ENCODE measurements around the gene TRPM8. TPM values are rescaled to one million over a fixed set of nuclear protein-coding genes. Genes with fewer than 3 reads are reported as not detected.

The TRPM8 gene
- polyA plus RNA-seq, 4 donors, result 0.18 TPM; not detected in 3

DNA sequence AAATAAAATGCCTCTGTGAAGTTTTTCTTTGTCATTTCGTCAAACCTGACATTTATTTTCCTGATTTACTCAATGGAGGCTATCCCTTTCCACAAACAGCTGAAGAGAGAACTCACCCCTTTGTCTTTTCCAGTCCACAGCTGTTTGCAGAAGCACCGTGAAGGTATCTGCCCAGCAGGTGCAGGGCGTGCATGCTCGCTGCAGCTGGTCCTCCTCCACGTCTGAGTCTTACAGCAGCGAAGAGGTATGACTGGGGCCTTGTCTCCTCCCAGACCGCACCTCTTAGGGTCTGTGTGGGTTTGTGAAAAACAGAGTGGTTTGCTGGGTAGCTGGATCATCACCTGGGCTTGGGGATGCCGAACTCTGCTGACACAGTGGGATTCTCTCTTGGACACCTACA lies 143.1 kb downstream of the TRPM8 start:
- Histone ChIP-seq H3K4me3 (ENCODE audit: low read depth in 1 of 3, low read length in 3 of 3) (no peak overlapping the region), H3K9me3 (ENCODE audit: control insufficient read depth in 2 of 2, insufficient read depth in 1 of 2, low read depth in 1 of 2, low read length in 1 of 2) (no peaks in the 10 kb centered on the region), H3K27me3 (ENCODE audit: control insufficient read depth in 3 of 3, insufficient read depth in 3 of 3, low read length in 3 of 3) (peaks cover 0 to 14% (median 0%) of the 10 kb centered on the region in 3 donors), H3K4me1 (ENCODE audit: control insufficient read depth in 3 of 3, insufficient read depth in 2 of 3, low read depth in 1 of 3, low read length in 2 of 3) (no peaks in the 10 kb centered on the region), H3K27ac (ENCODE audit: low read depth in 1 of 3, low read length in 2 of 3) (no peak overlapping the region), H3K36me3 (ENCODE audit: control insufficient read depth in 3 of 3, insufficient read depth in 2 of 3, low read depth in 1 of 3, low read length in 3 of 3) (no peaks in the 10 kb centered on the region)
- 53 to 75% (median 68%) methylated on average over 8 of the region's 8 CpGs for WGBS, 3 donors
- DNase-seq (no peak), FAIRE-seq (no peak)

DNA sequence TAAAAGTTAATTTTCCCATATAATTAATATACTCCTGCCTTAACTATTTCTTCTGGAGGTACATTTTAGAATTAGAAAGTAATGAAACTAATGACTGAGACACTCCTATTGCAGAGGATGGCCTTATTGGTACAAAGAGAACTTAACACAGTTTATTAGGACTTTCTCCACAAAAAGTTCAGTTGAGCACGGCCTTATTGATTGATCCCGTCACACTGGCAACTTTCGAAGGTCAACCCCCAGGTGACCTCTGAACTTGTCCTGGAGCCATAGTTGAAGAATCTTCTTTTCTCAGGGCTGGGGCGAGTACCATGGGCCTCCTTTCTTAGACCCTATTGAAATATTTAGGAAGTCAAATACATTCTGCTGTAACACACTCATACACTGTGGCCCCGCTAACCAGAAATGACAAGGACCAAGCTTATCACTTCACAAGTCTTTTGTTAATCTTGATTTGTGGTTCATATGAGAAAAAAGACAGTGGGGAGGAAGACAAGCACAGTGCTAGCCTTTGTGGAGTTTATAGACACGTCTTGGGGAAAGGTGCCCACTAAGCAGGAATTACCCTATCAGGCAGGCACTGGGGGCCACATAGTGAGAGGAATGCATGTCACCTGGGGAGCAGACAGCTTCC lies 144.6 kb downstream of the TRPM8 start:
- no peaks in the 10 kb centered on the region for H3K4me1 ChIP-seq (ENCODE audit: control insufficient read depth in 3 of 3, insufficient read depth in 2 of 3, low read depth in 1 of 3, low read length in 2 of 3)
- no peaks in the 10 kb centered on the region for H3K9me3 ChIP-seq (ENCODE audit: control insufficient read depth in 2 of 2, insufficient read depth in 1 of 2, low read depth in 1 of 2, low read length in 1 of 2)
- no peak overlapping the region for H3K4me3 ChIP-seq (ENCODE audit: low read depth in 1 of 3, low read length in 3 of 3)
- H3K36me3 ChIP-seq (ENCODE audit: control insufficient read depth in 3 of 3, insufficient read depth in 2 of 3, low read depth in 1 of 3, low read length in 3 of 3), result no peaks in the 10 kb centered on the region
- DNase-seq (no peak), FAIRE-seq (no peak)
- peaks cover 0 to 14% (median 0%) of the 10 kb centered on the region in 3 donors for H3K27me3 ChIP-seq (ENCODE audit: control insufficient read depth in 3 of 3, insufficient read depth in 3 of 3, low read length in 3 of 3)
- H3K27ac ChIP-seq (ENCODE audit: low read depth in 1 of 3, low read length in 2 of 3), result no peak overlapping the region
- 75 to 88% (median 77%) methylated on average over 6 of the region's 6 CpGs for WGBS, 3 donors

DNA sequence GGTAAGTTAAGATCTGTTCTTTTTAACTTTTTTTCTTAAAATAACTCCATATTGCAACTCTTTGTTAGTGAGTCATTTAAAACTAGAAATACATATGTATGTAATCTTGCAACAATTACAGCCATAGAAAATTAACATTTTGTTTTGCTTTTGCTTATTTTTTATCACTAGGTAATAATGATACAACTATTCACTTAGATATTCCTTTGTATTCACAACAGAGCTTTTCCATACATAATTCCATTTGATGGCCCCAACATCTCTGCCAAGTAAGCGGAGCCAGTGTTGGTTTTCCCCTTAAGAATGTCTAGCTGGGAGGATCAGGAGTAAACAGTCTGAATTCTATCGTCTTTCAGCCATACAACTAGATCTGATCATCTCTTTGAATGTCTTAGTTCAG lies 149.4 kb downstream of the TRPM8 start:
- WGBS, 3 donors, result 75 to 88% (median 80%) methylated on average over 2 of the region's 2 CpGs
- no peak for DNase-seq
- Histone ChIP-seq H3K9me3 (ENCODE audit: control insufficient read depth in 2 of 2, insufficient read depth in 1 of 2, low read depth in 1 of 2, low read length in 1 of 2) (peaks cover 0 to 5% of the 10 kb centered on the region in 2 donors), H3K4me3 (ENCODE audit: low read depth in 1 of 3, low read length in 3 of 3) (no peak overlapping the region), H3K27ac (ENCODE audit: low read depth in 1 of 3, low read length in 2 of 3) (no peak overlapping the region), H3K36me3 (ENCODE audit: control insufficient read depth in 3 of 3, insufficient read depth in 2 of 3, low read depth in 1 of 3, low read length in 3 of 3) (no peaks in the 10 kb centered on the region), H3K4me1 (ENCODE audit: control insufficient read depth in 3 of 3, insufficient read depth in 2 of 3, low read depth in 1 of 3, low read length in 2 of 3) (no peaks in the 10 kb centered on the region), H3K27me3 (ENCODE audit: control insufficient read depth in 3 of 3, insufficient read depth in 3 of 3, low read length in 3 of 3) (peaks cover 0 to 7% (median 0%) of the 10 kb centered on the region in 3 donors)
- no peak for FAIRE-seq

Other genes with a start within 250 kb of the TRPM8 start
- gene UGT1A9, start 245.5 kb upstream of the TRPM8 start, polyA plus RNA-seq, result under 1 TPM in 1 of 4 donors, not detected in 3; 0.07 TPM
- gene UGT1A7, start 235.5 kb upstream of the TRPM8 start, polyA plus RNA-seq, result 1 to 10 TPM in 1 of 4 donors, under 1 TPM in 2, not detected in 1; 0.03 to 9.6 (median 0.19) TPM
- 1 to 10 TPM in 2 of 4 donors, under 1 TPM in 1, not detected in 1; 0.21 to 1.8 (median 1.4) TPM for gene UGT1A6, start 224.5 kb upstream of the TRPM8 start, polyA plus RNA-seq
- 10 to 100 TPM in 1 of 4 donors, under 1 TPM in 2, not detected in 1; 0.15 to 15.4 (median 0.48) TPM for gene UGT1A5, start 204.5 kb upstream of the TRPM8 start, polyA plus RNA-seq
- 1 to 10 TPM in 1 of 4 donors, under 1 TPM in 2, not detected in 1; 0.09 to 7.3 (median 0.66) TPM for gene UGT1A4, start 198.6 kb upstream of the TRPM8 start, polyA plus RNA-seq
- 1 to 10 TPM in 2 of 4 donors, under 1 TPM in 2; 0.22 to 6.8 (median 2.7) TPM for gene UGT1A3, start 188.3 kb upstream of the TRPM8 start, polyA plus RNA-seq
- 10 to 100 TPM in 3 of 4 donors, under 1 TPM in 1; 0.38 to 78.9 (median 28.0) TPM for gene UGT1A1, start 157.1 kb upstream of the TRPM8 start, polyA plus RNA-seq
- gene MROH2A, start 139.0 kb upstream of the TRPM8 start, polyA plus RNA-seq, result 1 to 10 TPM in 1 of 4 donors, under 1 TPM in 3; 0.19 to 1.6 (median 0.42) TPM
- 10 to 100 TPM in 2 of 4 donors, 1 to 10 TPM in 1, under 1 TPM in 1; 0.81 to 10.7 (median 5.9) TPM for gene HJURP, start 62.8 kb upstream of the TRPM8 start, polyA plus RNA-seq
- gene SPP2, start 133.3 kb downstream of the TRPM8 start, polyA plus RNA-seq, result not detected